GM12874 (cell line): ENCODE results near the gene TRAK1.

Experiments
- CTCF ChIP-seq: IDR thresholded peaks from 2 replicates; pipeline ENCODE4 v1.5.1; 2011; ENCODE audit warnings: low read depth, mild to moderate bottlenecking, control low read depth, low read length, moderate library complexity; ENCODE audit not compliant: insufficient read depth

TRAK1 gene

DNA sequence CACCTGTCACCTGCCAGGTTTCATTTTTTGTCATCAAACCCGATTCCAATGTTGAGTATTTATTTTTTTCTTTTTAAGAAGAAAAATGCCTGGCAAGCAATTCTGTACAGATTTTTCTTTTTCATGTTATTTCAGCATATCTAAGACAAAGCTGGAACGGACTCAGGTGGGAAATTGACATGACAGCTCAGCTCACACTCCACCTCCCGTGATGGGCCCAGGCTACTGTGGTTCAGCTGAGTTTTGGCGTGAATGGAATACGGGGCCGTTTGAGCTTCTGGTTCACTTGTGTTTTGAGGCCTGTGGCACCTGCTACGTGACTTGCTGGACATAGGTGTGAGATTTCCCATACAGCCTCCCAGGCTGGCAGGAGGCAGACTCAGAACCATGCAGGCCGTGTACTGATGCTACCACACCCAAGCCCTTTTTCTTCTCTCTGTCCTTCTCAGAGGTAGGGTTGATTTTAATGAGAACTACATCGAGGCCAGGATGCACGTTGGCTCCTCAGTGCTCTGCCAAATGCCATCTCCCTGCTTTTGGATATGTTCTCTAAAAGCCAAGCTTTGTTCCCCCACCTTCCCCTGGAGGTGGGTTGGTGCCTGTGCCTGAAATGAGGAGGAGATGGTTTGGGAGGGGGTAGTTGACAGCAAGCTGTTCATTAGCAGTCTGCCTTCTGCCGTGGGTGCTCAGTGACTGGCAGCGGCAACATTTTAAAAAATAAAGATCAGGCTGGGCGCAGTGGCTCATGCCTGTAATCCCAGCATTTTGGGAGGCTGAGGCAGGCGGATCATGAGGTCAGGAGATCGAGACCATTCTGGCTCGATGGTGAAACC, 48.7 kb downstream of the TRAK1 start:
- no peak for TF ChIP-seq CTCF

GRCh38 chr3:42140665-42141203, 49.6 kb downstream of the TRAK1 start:
- no peak for TF ChIP-seq CTCF

GRCh38 chr3:42143440-42143839, 52.3 kb downstream of the TRAK1 start:
- TF ChIP-seq CTCF = no peak

DNA sequence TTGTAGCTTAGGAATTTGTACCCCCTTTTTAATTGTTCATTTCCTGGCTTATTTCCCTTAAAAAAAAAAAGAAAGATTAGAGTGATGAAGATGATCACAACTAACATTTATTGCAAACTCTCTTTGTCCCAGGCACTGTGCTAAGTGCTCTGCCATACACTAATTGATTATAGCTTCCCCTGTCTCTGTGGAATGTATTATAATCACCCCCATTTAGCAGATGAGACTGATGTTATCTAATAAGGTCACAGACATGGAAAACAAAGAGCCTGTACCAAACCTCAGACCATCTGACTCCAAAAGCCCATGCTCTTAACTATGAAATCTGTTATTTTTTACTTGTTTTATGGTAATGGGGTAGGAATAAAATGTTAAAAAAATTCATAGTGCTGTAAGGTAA, 53.1 kb downstream of the TRAK1 start:
- no peak for TF ChIP-seq CTCF

GRCh38 chr3:42148086-42148848, 57.1 kb downstream of the TRAK1 start:
- no peak for TF ChIP-seq CTCF

GRCh38 chr3:42148982-42149432, 57.9 kb downstream of the TRAK1 start:
- TF ChIP-seq CTCF = no peak

DNA sequence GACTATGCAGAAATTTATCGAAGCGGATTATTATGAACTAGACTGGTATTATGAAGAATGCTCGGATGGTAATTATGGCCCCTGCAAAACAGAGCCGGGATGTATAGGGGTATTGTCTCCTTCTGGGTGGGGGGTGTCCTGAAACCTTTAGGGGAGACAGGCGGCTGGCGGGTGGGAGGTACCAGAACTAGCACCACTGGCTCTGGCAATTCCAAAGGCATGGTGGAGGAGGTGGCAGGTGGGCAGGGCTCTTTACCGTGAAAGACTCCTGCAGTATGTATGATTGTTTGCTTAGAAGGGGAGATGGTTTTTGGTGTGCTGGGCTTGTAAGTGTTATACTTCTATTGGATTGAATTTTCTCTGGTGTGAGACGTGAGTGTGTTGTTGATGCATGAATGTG, 58.4 kb downstream of the TRAK1 start:
- no peak for TF ChIP-seq CTCF
